HG03097 (cell line): Measurements from ENCODE around the gene HEY2.
A peak's percentile ranks its signal among the peaks of the same experiment; 100 is the strongest.
"Not testable (repeated sequence)": the region's sequence is repeated elsewhere in the genome, so short reads cannot be mapped to it uniquely, and the experiment has no call there.

ENCODE experiments used
- ATAC-seq: cut with Tn5 transposase; IDR thresholded peaks from one replicate; pipeline ENCODE4 v1.9.1; 2021; ENCODE audit not compliant: unreplicated experiment, low FRiP score

HEY2 gene

DNA sequence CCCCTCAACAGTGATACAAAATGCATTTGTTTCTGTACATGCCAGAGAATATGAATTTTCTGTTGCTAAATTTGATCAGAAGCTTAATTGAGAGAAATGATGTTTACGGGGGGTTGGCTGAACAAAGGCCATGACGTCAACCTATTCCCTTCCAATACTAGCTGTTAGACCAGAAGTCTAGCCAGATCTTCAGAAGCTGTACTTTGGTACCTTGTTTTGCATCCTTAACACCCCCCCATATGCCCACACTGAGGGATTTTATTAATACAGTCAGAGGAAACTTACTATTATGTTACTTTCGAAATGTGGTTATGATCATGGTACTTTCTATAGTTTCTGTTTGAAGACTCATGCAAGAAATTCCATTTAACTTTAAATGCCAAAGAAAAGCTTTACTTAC is 44.4 kb downstream of the HEY2 start:
- ATAC-seq, result no peak

DNA sequence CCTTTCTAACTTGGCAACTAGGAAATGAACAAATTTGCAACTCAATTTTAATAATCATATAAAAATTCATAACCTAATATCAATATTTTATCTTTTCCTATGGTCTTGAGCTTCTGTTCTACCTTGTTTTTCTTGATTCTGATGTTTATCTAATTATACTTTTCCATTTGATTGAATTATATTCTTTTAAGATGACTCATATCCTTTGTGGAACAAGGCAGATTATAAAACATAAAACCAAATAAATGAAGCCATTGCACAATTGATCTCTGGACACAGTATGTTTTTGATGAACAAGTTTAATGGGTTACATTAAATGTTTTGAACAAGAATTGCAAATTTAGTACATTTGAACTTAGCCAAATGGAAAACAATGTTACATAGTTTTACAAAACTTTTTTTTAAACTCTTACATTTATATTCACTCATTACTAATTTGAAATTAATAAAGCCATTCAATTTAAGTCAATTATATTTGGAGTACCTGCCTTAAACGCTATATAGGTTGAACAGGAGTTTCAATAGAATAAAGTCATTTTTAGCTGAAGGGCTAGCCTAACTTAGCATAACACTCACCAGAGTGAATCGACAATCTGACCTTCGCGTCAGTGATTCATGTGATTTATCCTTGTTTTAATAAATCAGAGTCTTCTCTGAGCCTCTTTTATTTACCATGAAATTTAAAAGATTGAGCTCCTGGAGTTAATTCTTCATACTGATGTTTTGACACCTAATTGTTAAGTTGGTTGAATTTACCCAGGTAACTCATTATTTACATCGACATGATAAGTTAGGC is 45.1 kb downstream of the HEY2 start:
- ATAC-seq, result no peak

DNA sequence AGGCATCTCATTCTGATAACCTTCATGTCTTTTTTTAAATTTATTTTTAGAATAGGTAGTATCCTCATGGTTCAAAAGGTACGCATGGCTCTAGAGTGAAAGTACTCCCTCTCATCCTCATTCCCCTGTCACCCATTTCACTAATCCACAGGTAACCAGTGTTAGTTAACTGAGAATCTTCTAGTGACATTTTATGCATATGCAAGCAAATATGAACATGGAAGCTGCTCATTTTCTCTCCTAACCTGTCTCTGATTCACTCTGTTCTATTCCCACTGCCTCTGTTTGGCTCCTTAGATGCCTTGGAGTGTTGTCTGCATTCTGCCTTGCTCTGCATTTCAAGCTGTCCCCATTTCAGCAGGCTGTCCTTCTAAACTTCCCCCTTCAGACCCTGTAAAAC is 45.9 kb downstream of the HEY2 start:
- no peak for ATAC-seq

DNA sequence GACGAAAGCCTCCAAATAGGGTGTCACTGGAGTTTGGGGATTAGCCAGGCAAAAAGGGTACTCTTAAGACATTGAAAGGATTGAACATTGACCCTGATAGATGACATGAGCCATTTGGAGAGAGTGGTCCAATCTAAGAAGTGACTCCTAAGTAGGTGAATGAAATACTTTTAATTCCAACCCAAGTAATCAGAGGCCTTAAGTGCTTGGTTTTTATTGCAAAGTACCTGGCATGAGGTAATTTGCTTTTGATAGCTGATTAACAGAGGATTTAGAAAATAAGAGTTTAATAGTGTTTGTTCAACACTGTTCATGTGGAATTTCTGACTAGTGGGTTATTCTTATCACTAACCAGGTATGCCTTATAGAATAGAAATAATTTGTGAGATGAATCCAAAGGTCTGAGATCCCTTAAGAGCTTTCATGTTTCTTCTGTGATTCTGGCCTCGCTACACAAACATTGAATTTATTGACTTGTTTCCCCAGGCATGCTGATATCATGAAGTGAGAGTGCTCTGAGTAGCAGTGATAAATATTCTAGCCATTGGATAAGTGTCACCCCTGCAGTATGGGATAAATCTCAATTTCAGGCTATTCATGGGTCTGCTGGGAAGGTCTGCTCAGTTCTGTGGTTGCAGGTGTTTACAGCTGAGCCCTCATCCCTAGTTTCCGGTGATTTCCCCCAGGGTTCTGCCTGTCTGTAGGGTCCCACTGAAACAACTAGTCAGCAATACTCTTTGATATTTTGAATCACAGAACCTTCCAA is 47.9 kb downstream of the HEY2 start:
- ATAC-seq, result no peak

DNA sequence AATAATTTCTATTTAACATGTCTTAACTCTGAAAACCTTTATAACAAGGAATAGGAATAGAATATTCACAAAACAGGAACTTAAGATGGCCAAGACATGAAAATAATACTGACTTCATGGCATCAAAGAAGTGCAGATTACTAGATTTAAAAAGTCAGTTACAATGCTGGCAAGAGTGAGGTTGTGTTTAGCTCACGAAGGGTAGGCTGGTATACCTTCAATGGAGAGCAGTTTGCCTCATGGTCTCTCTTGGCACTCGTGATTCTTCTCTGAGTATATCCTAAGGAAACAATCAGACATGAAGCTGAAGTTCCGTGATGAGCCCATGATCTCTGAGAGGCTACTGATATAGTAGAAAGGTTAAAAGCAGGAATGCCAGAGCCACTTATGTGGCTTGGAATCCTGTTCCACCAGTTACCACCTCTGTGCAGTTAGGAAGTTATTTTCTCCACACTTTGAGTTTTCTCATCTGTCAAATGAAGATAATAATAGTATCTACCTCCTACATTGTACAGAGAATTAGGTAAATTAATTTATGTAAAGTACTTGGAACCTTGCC is 48.5 kb downstream of the HEY2 start:
- no peak for ATAC-seq

DNA sequence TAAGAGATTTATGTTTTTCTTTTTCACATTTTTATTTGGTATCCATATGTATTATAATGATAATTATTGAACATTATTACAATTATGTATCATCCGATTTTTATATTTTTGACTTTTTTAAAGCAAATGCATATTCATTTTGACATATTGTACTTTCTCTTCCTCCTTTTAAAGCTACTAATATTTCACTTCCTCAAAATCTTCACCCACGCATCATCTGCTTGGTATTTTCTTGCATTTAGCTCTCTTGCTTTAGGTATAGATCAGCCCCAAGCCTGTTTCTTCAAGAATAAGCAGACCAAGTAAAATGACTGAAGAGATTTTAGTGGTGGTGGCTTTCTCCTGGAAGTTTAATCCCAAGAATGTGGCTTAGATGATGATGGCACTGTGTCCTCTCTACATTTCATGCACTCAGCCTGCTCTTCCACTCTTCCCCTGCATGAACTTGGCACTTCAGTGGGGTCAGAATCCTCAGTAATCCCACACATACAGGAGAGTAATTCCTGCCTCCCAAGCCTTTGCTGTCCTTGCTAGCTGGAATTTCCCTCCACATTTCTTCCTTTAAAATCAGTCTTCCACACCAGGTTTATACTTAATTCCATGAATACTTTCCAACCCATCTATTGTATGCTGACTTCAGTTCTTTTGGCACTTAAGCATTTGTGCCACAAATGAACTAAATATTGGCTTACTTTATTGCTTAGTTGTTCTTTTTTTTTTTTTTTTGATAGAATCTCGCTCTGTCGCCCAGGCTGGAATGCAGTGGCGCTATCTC is 49.5 kb downstream of the HEY2 start:
- peak; percentile 67 for ATAC-seq

DNA sequence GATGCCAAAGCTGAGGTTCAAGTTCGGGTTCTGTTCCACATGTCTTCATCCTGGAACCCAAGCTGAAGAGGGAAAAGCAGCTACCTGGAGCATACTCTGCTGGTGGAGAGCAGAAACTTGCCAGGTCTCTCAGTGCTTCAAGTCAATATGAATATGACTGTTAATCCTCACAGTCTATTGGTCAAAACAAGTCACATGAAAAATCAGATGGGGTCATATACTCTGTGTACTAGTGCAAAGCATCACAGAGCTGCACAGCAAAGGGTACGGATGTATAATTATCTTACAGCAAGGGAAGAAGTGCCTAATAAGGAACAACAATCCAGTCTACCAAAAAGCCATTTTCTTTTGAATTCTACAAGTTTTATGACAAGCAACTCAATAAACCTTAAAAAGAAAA is 53.0 kb downstream of the HEY2 start:
- ATAC-seq, result no peak

DNA sequence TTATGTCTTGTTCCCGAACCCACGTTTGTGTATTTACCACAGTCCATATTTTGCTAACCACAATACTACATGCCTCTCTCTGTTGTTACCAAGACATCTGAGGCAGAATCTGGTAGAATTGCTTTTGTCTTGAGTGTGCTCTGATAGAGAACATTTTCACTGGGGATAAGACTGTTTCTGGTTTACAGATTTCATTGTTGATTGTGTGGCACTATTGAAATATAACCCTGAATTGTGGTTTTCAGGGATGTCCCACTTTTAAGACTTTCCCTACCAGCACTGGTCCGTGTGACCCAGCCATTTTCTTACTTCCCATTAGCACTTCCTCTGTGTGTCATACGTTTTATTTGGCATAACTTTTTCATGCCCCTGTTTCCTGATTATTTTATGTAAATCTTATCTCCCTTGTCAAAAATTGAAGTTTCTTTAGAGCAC is 53.5 kb downstream of the HEY2 start:
- no peak for ATAC-seq

DNA sequence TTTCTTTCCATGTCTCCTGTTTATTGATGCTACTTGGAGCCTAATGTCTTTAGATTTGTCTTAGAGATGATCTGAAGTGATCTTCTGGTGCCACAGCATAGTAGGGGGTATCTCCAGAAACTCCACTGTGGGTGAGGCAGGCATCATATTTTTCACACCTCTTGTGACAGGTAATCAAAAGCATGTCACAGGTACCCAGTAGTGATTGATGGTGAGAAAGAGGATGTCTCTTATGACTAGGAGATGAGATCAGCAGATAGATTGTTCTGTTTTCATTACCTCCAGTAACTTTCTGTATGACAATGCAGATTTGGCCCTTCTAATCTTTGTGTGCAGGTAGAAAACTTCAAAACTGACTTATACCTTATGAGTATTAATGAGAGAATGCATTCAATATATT is 54.8 kb downstream of the HEY2 start:
- ATAC-seq, result peak; percentile 40

DNA sequence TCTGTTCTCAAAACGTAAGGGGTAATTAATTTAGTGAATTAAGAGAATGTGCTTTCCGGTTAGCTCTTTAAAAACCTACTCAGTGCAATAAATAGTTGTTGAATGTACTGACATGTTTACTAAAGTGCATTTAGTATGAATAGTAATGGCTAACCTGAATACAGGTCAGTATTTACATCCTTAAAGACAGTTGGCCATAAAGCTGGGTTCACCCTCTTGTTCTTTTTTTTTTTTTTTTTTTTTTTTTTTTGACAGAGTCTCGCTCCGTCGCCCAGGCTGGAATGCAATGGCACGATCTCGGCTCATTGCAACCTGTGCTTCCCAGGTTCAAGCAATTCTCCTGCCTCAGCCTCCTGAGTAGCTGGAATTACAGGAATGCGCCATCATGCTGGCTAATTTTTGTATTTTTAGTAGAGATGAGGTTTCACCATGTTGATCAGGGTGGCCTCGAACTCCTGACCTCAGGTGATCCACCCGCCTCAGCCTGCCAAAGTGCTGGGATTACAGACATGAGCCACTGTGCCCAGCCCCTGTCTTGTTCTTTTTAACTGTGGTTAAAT is 55.5 kb downstream of the HEY2 start:
- not testable (repeated sequence) for ATAC-seq

DNA sequence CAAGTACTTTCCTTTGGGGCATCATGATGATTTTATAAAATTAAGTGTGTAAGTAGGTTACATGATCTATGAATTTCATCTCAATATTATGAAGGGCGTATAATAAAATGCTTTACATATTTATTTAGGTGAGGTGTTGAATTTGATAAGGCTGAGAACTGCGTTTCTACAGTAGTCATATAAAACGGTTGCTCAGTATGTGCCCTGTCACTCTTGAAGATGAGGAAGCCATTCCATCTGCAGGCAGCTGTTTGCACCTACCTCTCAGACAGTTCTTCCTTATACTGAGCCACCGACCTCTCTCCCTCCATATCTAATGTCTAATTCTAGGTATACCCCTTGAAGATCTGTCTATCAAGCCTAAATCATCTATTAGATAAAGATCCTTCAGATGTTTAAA is 57.4 kb downstream of the HEY2 start:
- no peak for ATAC-seq

DNA sequence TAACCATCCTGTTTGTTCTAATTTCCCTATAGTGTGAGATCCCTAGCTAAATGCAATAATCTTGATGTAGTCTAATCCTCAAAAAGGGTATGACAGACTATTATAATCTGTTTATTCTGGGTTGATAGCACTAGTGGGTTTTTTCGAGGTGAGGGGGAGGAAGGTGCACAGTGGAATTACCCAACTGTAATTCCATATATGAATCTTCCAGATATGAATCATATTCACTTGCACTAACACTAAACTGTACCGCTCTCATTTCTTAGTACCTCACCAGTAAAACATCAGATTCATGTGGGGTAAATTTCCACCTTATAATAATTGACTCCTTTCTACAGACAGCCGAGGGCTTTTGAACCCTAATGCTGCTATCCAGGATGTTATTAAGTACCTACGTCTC is 57.9 kb downstream of the HEY2 start:
- ATAC-seq, result peak; percentile 34

DNA sequence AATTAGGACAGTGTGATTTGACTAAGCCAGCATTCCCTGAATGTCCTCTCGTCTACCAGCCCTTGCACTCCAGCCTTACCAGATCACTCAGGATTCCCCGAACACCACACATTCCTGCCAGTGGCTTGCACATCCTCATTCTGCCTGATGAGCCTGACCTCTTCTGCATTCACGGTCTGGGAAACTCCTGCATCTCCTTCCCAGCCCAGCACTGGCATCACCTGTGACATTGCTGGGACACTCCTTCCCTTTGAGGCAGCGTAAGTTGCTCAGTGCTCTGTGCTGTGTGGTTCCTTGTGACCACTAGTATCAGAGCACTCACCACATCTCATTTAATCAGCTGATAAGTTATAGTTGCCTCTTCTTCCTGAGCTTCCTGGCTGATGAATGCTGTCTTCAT is 58.6 kb downstream of the HEY2 start:
- no peak for ATAC-seq

DNA sequence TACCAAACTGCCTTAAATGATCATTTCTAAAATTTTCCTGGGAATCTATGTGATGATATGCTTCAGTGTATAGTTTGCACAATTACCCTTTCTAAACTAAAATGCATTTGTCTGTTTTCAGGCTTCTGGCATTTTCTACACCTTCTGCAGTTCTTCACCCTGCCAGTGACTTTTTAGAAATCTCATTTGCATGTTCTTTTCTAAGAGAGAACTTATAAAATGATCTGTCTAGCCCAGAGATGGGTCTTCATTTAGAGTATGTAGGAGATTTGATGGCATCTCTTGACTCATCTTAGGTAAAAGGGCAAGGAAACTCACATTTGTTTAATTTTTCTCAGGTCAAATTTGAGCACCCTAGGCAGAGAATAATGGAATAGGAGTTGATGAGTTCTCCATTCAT is 59.2 kb downstream of the HEY2 start:
- ATAC-seq, result no peak

DNA sequence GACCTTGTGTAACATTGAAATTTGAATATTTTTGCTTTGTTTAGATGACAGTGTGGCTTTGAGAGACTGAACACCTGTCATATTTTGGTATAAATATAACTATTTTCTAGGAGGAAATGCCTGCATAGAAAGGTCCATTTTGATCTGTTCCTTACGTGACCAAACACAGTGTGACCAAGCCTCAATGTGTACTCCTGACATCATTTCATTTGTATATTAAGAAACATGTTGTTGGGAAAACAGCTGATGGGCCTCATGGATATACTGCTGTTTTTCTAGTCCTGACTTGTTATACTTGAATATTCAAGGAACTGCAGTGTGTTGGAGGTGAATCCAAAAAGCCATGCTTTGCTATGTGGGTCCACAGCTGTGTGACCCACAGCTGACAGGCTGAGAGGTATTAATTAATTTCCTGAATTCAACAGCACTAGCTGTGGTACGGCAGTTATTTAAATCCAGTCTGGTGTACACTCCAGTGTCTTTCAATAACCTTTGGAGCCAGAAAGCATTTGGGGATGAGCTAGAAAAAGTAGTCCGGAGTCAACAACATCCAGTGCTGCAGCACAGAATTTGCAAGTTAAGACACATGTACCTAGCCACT is 60.2 kb downstream of the HEY2 start:
- no peak for ATAC-seq

DNA sequence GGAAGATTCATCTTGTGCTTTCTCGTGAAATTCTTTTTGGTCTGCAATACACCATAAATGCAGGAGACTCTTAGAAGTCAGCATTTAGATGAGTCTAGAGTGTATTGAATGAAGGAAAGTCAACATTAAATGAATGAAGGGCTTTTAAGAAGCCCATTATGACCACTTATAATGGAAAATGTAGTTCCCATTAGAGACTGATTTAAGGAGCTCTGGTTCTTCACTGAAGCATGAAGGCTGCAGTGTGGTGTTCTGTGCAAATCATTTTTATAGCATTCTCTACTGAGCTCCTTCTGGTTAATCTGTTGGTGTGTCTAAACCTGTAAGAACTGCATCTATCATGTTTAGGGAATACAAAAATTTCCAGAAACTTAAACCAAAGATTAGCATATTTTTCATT is 61.0 kb downstream of the HEY2 start:
- ATAC-seq, result no peak
